Left lung (tissue), 10 donors: Measurements from ENCODE around the gene TIMP3. TPM values are rescaled to one million over a fixed set of nuclear protein-coding genes. Genes with fewer than 3 reads are reported as not detected.

Experiments used
- ATAC-seq: fragments of 200-7000 bp; cut with Tn5 transposase; one replicate; pipeline ENCODE4 v1.9.1; 2020; ENCODE audit warnings: moderate library complexity
- DNase-seq, 4 donors: peaks; one replicate each; pipeline ENCODE4 v3.0.0-alpha.2; 2013 to 2020
- H3K27ac ChIP-seq, 2 donors: fragments of 200-600 bp; sonication (generic) in 1 of 2; one replicate each; pipeline versions ENCODE4 v1.5.0 to v1.8.0; 2020 to 2021
- H3K27me3 ChIP-seq, 2 donors: fragments of 200-600 bp; sonication (generic) in 1 of 2; one replicate each; pipeline versions ENCODE4 v1.5.0 to v1.8.0; 2020 to 2021
- H3K36me3 ChIP-seq, 2 donors: fragments of 200-600 bp; sonication (generic) in 1 of 2; one replicate each; pipeline versions ENCODE4 v1.5.0 to v1.8.0; 2020 to 2021
- H3K4me1 ChIP-seq, 2 donors: fragments of 200-600 bp; one replicate each; pipeline ENCODE4 v1.8.0; 2021
- H3K4me3 ChIP-seq, 2 donors: fragments of 200-600 bp; sonication (generic) in 1 of 2; one replicate each; pipeline versions ENCODE4 v1.5.0 to v1.8.0; 2020 to 2021; ENCODE audit warnings: mild to moderate bottlenecking in 1 of 2
- H3K9me3 ChIP-seq, 2 donors: fragments of 200-600 bp; sonication (generic) in 1 of 2; one replicate each; pipeline versions ENCODE4 v1.5.0 to v1.8.0; 2020 to 2021
- CTCF ChIP-seq, 2 donors: fragments of 200-600 bp; sonication (generic) in 1 of 2; IDR thresholded peaks; one replicate each; pipeline versions ENCODE4 v1.5.0 to v1.8.0; 2021; ENCODE audit warnings: antibody characterized with exemption in 2 of 2
- intact Hi-C, 2 donors: fragments of 100-400 bp; cut with DNase I; formaldehyde crosslinking; loops; one replicate each; pipeline versions ENCODE4 v1.11.2 to v1.14.2; 2022
- polyA plus RNA-seq, 6 donors: library from polyadenylated mRNA; unstranded; fragments of 120-200 nt; gene quantifications; one replicate each; pipeline ENCODE4 v1.2.1, GENCODE V29; 2013; ENCODE audit not compliant: insufficient read length in 6 of 6
- total RNA-seq, 2 donors: library from RNA; stranded (reverse); fragmentation: NEBNext Ultra II Directional; extraction: Animal tissue kit (Norgen Biotek cat#: 25700); gene quantifications; one replicate each; pipeline ENCODE4 v1.2.1, GENCODE V29; 2021
- donor health status: DM: no; HTN: yes; CAD: no.
- donor health status: DM: no; HTN: no; CAD: no.

TIMP3 gene
- total and polyA plus RNA-seq, 8 donors, result 146 to 308 (median 162) TPM

GRCh38 chr22:32796865-32797573, 4.5 kb upstream of the TIMP3 start:
- no peaks in the 10 kb centered on the region for H3K9me3 ChIP-seq
- no peak overlapping the region for H3K4me3 ChIP-seq
- peaks cover 0 to 14% of the 10 kb centered on the region in 2 donors for H3K4me1 ChIP-seq
- no peaks in the 10 kb centered on the region for H3K36me3 ChIP-seq
- peak; percentile 85 to 91 for TF ChIP-seq CTCF (IDR thresholded peaks at IDR 0.05)
- DNase-seq (peak; percentile 68 to 80 (median 73)), ATAC-seq (peak; percentile 83)
- H3K27me3 ChIP-seq, result peaks cover 5 to 30% of the 10 kb centered on the region in 2 donors
- intact Hi-C loops, result loop anchor here in 1 of 2 donors (5.0 to 10.0 kb wide), 2 partner anchors 135 to 272 kb away; no protein-coding TSS in a partner anchor
- H3K27ac ChIP-seq, result no peak overlapping the region

- peaks cover 0 to 17% of the 10 kb centered on the region in 2 donors for H3K4me1 ChIP-seq
- no peak overlapping the region for H3K27ac ChIP-seq
- no peak for ATAC-seq
Measured at GRCh38 chr22:32799496-32799895, 2.0 kb upstream of the TIMP3 start.

GRCh38 chr22:32800158-32800882, 1.2 kb upstream of the TIMP3 start:
- intact Hi-C loops, result loop anchor here in 1 of 2 donors (10.0 kb wide), 1 partner anchor 194 kb away; no protein-coding TSS in a partner anchor
- no peak for ATAC-seq

More at GRCh38 chr22:32799496-32799895, 2.0 kb upstream of the TIMP3 start:
- Histone ChIP-seq H3K4me3 (no peak overlapping the region), H3K9me3 (no peaks in the 10 kb centered on the region), H3K27me3 (peaks cover 6 to 50% of the 10 kb centered on the region in 2 donors), H3K36me3 (no peaks in the 10 kb centered on the region)
- TF ChIP-seq CTCF (IDR thresholded peaks at IDR 0.05), result no peak
- no peak for DNase-seq
- intact Hi-C loops, result loop anchor here in 1 of 2 donors (5.0 to 10.0 kb wide), 2 partner anchors 137 to 275 kb away; no protein-coding TSS in a partner anchor

GRCh38 chr22:32800994-32801536, 440 bp upstream of the TIMP3 start:
- intact Hi-C loops, result loop anchor here in 1 of 2 donors (10.0 kb wide), 1 partner anchor 194 kb away; no protein-coding TSS in a partner anchor

More at GRCh38 chr22:32800158-32800882, 1.2 kb upstream of the TIMP3 start:
- Histone ChIP-seq H3K4me1 (peaks cover 0 to 24% of the 10 kb centered on the region in 2 donors), H3K36me3 (no peaks in the 10 kb centered on the region), H3K27ac (peak overlapping the region; percentile 69 to 76), H3K27me3 (peaks cover 6 to 50% of the 10 kb centered on the region in 2 donors), H3K4me3 (no peak overlapping the region), H3K9me3 (no peaks in the 10 kb centered on the region)
- no peak for TF ChIP-seq CTCF (IDR thresholded peaks at IDR 0.05)
- no peak for DNase-seq

More at GRCh38 chr22:32800994-32801536, 440 bp upstream of the TIMP3 start:
- H3K9me3 ChIP-seq, result no peaks in the 10 kb centered on the region
- no peak for TF ChIP-seq CTCF (IDR thresholded peaks at IDR 0.05)
- H3K27ac ChIP-seq, result peak overlapping the region; percentile 69 to 76
- H3K27me3 ChIP-seq, result peaks cover 6 to 50% of the 10 kb centered on the region in 2 donors
- H3K4me3 ChIP-seq, result peak overlapping the region; percentile 56 to 65
- H3K4me1 ChIP-seq, result peaks cover 0 to 25% of the 10 kb centered on the region in 2 donors
- ATAC-seq, result no peak
- H3K36me3 ChIP-seq, result no peaks in the 10 kb centered on the region
- no peak for DNase-seq
